GM18951 (cell line): Measurements from ENCODE around the gene ZNF747.

Experiments used
- POLR2A ChIP-seq: IDR thresholded peaks from 4 replicates; pipeline ENCODE4 v1.6.1; 2011; ENCODE audit warnings: mild to moderate bottlenecking; ENCODE audit not compliant: insufficient read length, insufficient read depth; ENCODE audit errors: extremely low read depth
- in situ Hi-C: fragments of 300-500 bp; cut with MboI; formaldehyde crosslinking; loops from one replicate; pipeline ENCODE4 v1.12.0; 2022; ENCODE audit warnings: low sequenced_read_pairs, mixed read lengths, inconsistent platforms; ENCODE audit not compliant: unreplicated experiment

Gene ZNF747

DNA sequence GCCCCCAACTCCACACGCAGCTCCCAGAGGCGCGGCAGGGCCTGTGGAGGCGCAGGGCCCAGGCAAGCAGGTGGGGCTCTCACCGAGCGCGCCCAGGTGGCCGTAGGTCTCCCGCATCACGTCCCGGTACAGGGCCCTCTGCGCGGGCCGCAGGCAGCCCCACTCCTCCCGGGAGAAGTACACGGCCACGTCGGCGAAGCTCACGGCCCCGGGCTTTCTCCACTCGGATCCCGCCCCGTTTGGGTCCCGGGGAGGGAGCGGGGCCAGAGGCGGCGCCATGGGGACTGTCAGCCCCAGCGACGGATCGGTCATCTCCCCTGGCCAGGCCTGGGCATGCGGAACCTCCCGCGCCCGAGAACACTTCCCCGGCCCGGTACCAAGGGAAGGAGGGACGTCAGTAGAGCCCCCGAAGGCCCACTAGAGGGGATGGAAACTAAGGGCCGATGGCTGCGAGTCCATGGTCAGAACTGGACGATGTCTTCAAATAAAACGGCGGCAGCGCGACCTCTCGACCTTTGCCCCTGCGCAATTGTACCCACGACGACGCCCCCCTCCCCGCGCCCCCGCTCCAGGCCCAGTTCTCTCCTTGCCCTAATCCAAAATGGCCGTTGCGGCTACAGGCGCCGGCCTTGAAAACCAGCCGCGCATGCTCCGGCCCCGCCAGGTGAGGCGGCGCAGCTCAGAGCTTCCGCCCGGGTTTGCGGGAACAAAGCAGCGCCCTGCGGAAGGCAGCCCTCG lies at the start of gene ZNF747:
Gene ZNF747 (minus strand): TSS at position 491 of the 738 bp plus-strand sequence. CDS start 179 bp downstream, at position 312.
- TF ChIP-seq POLR2A, result peak; percentile 84
- in situ Hi-C loops, result no loop called here

DNA sequence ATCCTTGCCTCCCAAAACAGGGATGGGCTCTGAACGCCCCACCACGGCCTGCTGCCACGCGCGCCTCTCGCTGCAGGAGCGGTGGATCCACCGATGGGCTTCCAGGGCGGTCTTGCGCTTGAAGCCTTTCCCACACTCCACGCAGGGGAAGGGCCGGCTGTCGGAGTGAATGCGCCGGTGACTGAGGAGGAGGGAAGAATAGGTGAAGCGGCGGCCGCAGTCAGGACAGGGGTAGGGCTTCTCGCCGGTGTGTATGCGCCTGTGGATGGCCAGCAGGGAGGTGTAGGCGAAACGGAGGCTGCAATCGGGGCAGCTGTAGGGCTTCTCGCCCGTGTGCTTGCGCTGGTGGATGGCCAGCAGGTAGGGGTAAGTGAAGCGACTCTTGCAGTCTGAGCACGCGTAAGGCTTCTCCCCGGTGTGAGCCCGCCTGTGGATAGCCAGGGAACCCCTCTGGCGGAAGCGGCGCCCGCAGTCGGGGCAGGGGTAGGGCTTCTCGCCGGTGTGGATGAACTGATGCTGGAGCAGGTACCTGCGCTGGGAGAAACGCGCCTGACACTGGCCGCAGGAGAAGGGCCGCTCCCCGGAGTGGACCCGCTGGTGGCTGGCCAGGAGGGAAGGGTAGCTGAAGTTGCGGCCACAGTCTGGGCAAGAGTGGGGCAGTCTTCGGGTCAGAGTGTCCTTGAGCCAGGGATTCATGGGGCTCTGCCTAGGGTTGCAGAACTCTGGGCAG lies 48.1 kb upstream of the ZNF747 start:
- in situ Hi-C loops, result no loop called here

DNA sequence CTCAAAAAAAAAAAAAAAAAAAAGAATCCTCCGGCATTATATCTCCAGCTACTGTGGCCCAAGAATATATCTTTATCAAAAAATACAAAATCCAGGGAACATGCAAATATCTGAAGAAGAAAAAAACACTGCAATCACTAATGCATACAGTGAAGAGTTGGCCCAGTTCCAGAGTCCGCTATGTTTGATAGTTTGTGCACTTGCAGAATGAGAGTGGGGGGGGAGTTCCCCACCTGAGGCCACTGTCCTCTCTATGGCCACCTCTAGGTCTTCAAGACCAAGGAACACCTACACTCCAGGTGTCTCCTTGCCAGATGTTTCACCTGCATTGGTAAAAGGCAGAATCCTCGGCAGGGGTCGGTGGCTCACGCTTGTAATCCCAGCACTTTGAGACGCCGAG lies 46.8 kb upstream of the ZNF747 start:
- no peak for TF ChIP-seq POLR2A
- in situ Hi-C loops, result no loop called here

More for the DNA sequence above, 48.1 kb upstream of the ZNF747 start:
- TF ChIP-seq POLR2A, result no peak

DNA sequence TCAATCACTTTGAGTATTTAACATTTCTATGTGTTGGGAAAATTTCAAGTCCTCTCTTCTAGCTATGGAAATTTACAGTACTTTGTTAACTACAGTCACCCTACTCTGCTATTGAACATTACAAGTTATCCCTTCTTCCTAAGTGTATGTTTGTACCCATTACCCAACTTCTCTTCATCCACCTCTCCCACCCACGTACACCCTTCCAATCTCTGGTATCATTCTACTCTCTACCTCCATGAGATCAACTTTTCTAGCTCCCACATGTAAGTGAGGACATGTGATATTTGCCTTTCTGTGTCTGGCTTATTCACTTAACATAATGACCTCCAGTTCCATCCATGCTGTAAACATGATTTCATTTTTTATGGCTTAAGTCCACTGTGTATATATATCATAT lies 40.0 kb upstream of the ZNF747 start:
- no peak for TF ChIP-seq POLR2A
- in situ Hi-C loops, result no loop called here

DNA sequence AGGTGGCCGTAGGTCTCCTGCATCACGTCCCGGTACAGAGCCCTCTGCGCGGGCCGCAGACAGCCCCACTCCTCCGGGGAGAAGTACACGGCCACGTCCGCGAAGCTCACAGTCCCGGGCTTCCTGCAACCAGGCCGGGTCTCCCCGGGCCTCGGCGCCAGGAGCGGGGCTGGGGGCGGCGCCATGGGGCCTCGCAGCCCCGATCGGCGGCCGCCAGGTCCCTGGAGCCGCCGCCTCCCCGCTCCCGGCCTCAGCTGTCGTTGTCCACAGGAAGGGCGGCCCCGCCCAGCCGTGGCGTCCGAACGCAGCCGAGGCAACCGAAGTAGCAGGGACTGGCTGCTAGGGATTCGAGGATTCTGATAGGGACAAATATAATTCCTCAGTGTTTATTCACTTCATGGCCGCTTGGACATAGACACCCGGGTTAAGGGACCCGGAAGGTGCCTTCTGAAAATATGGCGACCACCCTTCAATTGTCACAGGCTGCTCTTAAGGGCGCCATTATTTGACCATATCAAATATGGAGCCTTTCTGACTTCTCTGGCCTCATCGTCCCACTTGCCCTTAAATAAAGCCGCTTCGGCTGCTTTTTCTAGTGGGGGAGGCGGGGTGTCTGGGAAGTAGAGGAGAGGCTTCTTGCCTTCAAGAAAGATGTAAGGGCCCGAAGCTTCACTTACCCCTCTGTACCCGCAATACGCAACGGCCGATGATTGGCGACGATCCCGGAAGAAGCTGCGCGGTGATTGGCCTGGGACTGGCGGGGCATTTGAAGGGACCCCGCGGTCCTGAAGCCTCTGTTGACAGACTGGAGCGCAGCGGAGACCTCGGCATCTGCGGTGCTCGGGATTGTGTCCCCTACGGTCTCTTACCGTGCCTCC lies 37.0 kb upstream of the ZNF747 start, which contains the start of gene ZNF688:
Gene ZNF688 (minus strand): TSS at position 270 of the 878 bp plus-strand sequence. CDS start 85 bp downstream, at position 185.
- peak; percentile 74 for TF ChIP-seq POLR2A
- in situ Hi-C loops, result no loop called here

DNA sequence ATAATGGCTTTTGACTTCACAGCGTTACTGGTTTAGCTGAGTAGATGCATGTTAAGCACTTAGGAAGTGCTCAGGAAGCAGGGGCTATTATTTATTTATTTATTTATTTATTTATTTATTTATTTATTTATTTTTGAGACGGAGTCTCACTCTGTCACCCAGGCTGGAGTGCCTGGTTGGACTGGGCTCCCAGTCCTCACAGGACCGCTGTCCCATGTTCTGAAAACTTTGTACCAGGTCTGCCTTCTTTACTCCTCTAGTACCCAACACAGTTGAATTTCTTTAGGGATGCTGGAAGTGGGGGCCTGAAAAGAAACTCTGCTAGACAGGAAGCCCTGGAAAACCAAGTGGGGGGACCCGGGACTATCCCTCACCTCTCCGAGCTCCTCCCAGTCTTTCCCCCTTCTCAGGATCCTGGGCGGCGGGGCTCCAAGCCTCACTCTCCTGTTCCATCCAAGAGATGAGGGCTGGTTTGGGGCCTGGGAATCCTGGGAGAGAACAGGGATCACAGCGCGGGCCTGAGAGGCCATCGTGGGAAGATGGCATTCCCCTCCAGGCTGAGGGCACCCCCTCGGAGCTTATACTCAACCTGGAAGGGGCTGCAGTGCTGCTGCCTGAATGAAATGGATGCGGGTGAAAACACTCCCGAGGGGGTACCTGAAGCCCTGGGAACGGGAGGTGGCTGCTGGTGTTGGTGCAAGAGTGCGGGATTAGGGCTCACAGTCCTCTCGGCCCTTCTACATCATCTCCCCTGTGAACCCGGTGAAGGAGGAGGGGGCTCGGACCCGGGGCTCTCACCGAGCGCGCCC lies 36.2 kb upstream of the ZNF747 start:
- in situ Hi-C loops, result no loop called here

DNA sequence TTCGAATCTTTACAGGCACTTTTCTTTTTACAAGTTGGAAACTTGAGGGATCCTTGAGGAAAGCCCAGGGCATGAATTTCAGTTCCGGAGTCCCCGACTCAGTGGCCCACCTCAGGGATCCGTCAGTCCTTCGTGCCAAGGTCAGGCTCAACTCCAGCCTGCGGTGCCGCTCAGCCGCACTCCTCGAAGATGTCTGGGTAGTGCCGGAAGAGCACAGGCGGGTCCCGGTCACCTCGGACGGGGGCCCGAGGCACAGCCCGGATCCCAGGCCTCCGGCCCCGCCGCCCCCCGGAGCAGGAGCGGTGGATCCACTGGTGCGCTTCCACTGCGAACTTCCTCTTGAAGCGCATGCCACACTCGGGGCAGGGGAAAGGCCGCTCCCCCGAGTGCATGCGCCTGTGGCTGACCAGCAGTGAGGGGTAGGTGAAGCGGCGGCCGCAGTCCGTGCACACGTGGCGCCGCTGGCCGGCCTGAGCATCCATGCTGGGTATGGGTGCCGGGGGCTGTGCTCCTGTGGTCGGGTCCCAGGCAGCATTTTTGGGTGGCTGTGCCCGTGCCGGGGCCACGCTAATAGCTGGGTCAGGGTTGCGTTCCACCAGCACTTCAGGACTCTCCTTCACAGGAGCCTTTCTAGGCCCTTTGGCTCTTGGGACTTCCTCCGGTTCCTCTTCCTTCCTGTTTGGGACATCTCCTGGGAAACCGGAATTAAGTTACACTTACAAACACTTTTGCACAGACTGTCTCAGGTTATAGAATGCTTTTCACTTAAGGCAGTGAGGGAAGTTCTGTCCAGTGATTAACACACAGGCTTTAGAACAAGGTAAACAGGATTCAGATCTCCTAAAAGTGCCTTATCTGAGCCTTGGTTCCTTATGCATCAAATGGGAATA lies 35.3 kb upstream of the ZNF747 start:
- no peak for TF ChIP-seq POLR2A
- in situ Hi-C loops, result no loop called here

More for the DNA sequence above, 36.2 kb upstream of the ZNF747 start:
- no peak for TF ChIP-seq POLR2A

DNA sequence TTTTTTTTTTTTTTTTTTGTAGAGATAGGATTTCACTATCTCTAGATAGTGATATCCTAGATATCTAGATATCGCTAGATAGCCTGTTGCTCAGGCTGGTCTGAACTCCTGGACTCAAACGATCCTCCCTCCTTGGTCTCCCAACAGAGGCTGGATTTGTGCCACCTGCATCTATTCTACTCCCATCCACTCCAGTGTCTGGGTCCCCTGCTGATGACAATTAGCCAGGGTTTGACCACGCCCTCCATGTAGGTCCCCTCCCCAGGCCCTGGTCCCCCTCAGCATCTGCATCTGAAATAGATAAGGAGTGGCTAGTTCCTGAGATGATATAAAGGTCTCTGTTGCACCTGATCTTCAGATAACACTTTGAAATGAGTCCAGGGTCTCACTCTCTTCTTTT lies 34.6 kb upstream of the ZNF747 start:
- in situ Hi-C loops, result no loop called here
- TF ChIP-seq POLR2A, result no peak

DNA sequence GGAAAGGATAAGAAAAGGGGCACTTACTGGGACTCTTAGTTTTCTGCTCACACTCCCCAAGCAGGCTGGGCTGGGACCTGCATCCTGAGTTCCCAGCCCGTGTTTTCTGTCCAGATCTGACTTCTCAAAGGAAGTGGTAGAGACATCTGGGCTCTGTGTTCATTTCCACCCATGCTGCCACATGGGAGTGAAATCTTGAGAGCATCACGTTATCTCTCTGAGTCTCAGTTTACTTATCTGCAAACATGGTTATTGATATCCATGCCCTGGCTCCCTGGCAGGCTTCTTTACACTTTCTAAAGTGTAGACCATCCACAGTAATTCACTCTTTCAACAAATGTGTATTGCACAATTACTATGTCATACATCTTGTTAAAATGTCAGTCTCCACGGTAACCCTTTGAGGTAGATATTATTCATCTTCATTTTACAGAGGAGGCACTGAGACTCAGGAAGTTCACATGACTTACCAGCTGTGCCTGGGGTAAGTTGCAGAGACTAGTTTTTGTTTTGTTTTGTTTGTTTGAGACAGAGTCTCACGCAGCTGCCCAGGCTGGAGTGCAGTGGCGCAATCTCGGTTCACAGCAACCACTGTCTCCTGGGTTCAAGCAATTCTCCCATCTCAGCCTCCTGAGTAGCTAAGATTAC lies 33.5 kb upstream of the ZNF747 start:
- no peak for TF ChIP-seq POLR2A
- in situ Hi-C loops, result no loop called here

DNA sequence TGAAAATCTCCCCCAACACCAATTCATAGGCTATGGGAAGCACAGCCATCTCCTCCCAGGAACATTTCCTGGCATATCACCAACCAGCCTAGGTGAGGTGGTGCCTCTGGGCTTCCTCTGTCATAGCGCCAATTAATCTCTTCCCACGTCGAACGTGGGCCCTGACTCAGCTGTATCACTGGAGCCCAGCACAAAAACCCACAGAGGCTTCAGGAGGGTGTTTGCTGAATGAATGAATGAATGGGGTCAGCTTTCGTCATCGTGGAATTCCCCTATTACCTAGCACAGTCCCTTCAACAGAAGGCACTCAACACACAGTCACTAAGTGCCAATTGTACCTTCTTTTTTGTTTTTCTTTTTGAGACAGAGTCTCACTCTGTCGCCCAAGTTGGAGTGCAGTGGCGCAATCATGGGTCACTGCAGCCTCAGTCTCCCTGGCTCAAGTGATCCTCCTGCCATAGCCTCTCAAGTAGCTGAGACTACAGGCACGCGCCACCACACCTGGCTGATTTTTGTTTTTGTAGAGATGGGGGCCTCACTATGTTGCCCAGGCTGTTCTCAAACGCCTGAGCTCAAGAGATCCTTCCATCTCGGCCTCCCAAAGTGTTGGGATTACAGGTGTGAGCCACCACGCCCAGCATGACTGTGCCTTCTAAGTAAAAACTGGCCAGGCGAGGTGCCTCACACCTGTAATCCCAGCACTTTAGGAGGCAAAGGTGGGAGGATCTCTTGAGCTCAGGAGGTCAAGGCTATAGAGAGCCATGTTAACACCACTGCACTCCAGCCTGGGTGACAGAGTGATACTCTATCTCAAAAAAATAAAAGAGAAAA lies 32.7 kb upstream of the ZNF747 start:
- TF ChIP-seq POLR2A, result no peak

DNA sequence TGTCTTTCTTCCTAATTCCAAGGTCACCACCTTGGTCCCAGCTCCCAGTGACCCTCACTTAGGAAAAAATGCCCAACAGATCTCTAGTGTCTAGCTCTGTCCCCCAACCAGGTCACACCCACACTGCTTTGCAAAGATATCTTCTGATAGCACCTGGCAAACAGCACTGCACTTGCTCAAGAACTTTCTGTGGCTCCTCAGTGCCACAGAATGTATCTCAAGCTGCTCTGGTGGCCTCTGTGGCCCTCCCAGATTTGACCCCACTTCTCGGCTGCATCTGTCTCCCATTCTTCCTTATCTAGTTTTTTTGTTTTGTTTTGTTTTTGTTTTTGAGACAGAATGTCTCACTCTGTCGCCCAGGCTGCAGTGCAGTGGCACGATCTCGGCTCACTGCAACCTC lies 31.9 kb upstream of the ZNF747 start:
- no peak for TF ChIP-seq POLR2A
- in situ Hi-C loops, result no loop called here

More for the DNA sequence above, 32.7 kb upstream of the ZNF747 start:
- in situ Hi-C loops, result no loop called here
